Measurements from ENCODE around the gene PHF21A. TPM values are rescaled to one million over a fixed set of nuclear protein-coding genes. Genes with fewer than 3 reads are reported as not detected.

PHF21A gene
- total RNA-seq, 2 experiments from 2014 or later, result 36.2 to 40.4 TPM

- intact Hi-C loops (cut with micrococcal nuclease), result loop anchor here (10.0 kb wide), 2 partner anchors 112 to 182 kb away; no protein-coding TSS in a partner anchor
- H3K4me3 Mint-ChIP-seq, result peak overlapping the region; percentile 32
- H3K27me3 Mint-ChIP-seq, result no peaks in the 10 kb centered on the region
- CTCF ChIA-PET, result interaction anchor here (0.5 to 2.3 kb wide), 6 partner anchors 22 to 193 kb away, joined by 3 to 7 read pairs (median 3); no protein-coding TSS in a partner anchor
- POLR2A ChIA-PET, result interaction anchor here (0.6 to 0.7 kb wide), 2 partner anchors 11 to 671 kb away, joined by 3 read pairs; no protein-coding TSS in a partner anchor
- TF ChIP-seq, protein P1, sequence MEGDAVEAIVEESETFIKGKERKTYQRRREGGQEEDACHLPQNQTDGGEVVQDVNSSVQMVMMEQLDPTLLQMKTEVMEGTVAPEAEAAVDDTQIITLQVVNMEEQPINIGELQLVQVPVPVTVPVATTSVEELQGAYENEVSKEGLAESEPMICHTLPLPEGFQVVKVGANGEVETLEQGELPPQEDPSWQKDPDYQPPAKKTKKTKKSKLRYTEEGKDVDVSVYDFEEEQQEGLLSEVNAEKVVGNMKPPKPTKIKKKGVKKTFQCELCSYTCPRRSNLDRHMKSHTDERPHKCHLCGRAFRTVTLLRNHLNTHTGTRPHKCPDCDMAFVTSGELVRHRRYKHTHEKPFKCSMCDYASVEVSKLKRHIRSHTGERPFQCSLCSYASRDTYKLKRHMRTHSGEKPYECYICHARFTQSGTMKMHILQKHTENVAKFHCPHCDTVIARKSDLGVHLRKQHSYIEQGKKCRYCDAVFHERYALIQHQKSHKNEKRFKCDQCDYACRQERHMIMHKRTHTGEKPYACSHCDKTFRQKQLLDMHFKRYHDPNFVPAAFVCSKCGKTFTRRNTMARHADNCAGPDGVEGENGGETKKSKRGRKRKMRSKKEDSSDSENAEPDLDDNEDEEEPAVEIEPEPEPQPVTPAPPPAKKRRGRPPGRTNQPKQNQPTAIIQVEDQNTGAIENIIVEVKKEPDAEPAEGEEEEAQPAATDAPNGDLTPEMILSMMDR (IDR thresholded peaks at IDR 0.05), result no peak
- H3K36me3 Mint-ChIP-seq (ENCODE audit: low read depth), result peaks cover 2% of the 10 kb centered on the region
- DNase-seq (no peak), ATAC-seq (no peak)
- H3K4me1 Mint-ChIP-seq (ENCODE audit: low read depth), result peaks cover 30% of the 10 kb centered on the region
- H3K27ac Mint-ChIP-seq, result no peak overlapping the region
- H3K9me3 Mint-ChIP-seq, result no peaks in the 10 kb centered on the region
Measured at GRCh38 chr11:46122945-46123715, 1.9 kb upstream of the PHF21A start.

GRCh38 chr11:46121724-46122477 lies 647 bp upstream of the PHF21A start:
- Mint-ChIP-seq H3K4me3 (peak overlapping the region; percentile 79), H3K27ac (peak overlapping the region; percentile 90), H3K36me3 (ENCODE audit: low read depth) (peaks cover 2% of the 10 kb centered on the region), H3K27me3 (no peaks in the 10 kb centered on the region), H3K9me3 (no peaks in the 10 kb centered on the region), H3K4me1 (ENCODE audit: low read depth) (peaks cover 33% of the 10 kb centered on the region)
- TF ChIP-seq, protein P1 (IDR thresholded peaks at IDR 0.05), result no peak
- DNase-seq (peak; percentile 79), ATAC-seq (peak; percentile 47)
- POLR2A ChIA-PET, result interaction anchor here (0.5 kb wide), 1 partner anchor 105 kb away, joined by 3 read pairs; no protein-coding TSS in a partner anchor
- intact Hi-C loops (cut with micrococcal nuclease), result loop anchor here (10.0 kb wide), 2 partner anchors 113 to 183 kb away; no protein-coding TSS in a partner anchor
- CTCF ChIA-PET, result interaction anchor here (2.3 kb wide), 1 partner anchor 116 kb away, joined by 7 read pairs; no protein-coding TSS in a partner anchor

DNA sequence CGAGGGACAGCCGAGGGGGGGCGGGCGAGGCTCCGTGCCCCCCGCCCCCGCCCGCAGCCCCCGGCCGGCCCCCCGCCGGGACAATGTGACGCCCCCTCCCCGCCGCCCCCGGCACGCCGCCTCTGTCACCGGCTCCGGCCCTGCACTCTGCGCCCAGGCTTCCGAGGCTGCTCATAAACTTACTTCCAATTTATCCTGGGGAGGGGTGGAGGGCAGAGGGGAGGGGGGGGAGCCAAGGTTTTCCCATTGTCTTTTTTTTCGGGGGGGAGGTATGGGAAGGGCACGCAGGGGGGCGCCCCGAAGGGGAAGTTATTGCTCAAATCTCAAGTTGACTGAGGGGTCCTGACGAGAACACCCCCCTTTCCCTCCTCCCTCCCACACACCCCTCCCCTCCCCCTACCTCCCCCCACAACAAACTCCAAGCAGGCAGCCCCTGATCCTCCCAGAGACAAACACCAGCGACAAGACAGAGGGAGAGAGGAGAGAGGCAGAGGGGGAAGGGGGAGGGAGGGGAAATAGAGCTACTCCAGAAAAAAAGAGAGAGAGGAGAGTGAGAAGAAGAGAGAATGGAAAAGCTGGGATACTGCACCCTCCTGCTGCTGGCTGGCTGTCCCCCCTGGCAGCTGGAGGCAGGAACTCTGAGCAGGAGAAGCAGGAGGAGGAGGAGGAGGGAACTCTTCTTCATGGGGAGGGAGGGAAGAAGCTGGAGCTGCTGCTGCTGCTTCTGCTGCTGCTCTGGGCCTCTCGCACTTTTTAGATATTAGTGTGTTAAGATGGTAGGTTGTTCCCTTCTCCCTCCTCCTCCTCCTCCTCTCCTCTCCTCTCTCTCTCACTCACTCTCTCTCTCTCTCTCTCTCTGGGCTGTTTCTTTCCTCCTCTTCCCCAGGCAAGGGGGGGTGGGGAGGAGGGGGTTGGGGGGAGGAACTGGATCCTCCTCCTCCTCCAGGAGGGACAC lies 631 bp downstream of the PHF21A start:
- H3K27ac Mint-ChIP-seq, result peak overlapping the region; percentile 89
- no peaks in the 10 kb centered on the region for H3K27me3 Mint-ChIP-seq
- peak overlapping the region; percentile 87 for H3K4me3 Mint-ChIP-seq
- peaks cover 35% of the 10 kb centered on the region for H3K4me1 Mint-ChIP-seq (ENCODE audit: low read depth)
- ChIA-PET CTCF (interaction anchor here (1.1 kb wide), 1 partner anchor 19 kb away, joined by 3 read pairs; no protein-coding TSS in a partner anchor), POLR2A (no interaction called here)
- intact Hi-C loops (cut with micrococcal nuclease), result loop anchor here (10.0 kb wide), 2 partner anchors 114 to 184 kb away; no protein-coding TSS in a partner anchor
- H3K9me3 Mint-ChIP-seq, result no peaks in the 10 kb centered on the region
- peaks cover 2% of the 10 kb centered on the region for H3K36me3 Mint-ChIP-seq (ENCODE audit: low read depth)
- TF ChIP-seq, protein P1 (IDR thresholded peaks at IDR 0.05), result no peak
- DNase-seq (peak; percentile 48), ATAC-seq (peak; percentile 25)

- CTCF ChIA-PET, result interaction anchor here (1.0 to 2.2 kb wide), 4 partner anchors 8 to 155 kb away, joined by 3 to 11 read pairs (median 3); no protein-coding TSS in a partner anchor
- intact Hi-C loops (cut with micrococcal nuclease), result loop anchor here (10.0 kb wide), 2 partner anchors 115 to 185 kb away; no protein-coding TSS in a partner anchor
Measured at GRCh38 chr11:46119352-46120216, 1.7 kb downstream of the PHF21A start.

More at GRCh38 chr11:46119352-46120216, 1.7 kb downstream of the PHF21A start:
- H3K4me3 Mint-ChIP-seq, result peak overlapping the region; percentile 87
- ATAC-seq, result peak; percentile 43
- peaks cover 46% of the 10 kb centered on the region for H3K4me1 Mint-ChIP-seq (ENCODE audit: low read depth)
- peak overlapping the region; percentile 96 for H3K27ac Mint-ChIP-seq
- H3K27me3 Mint-ChIP-seq, result no peaks in the 10 kb centered on the region
- H3K9me3 Mint-ChIP-seq, result no peaks in the 10 kb centered on the region
- peak; percentile 80 for DNase-seq
- POLR2A ChIA-PET, result interaction anchor here (1.0 kb wide), 1 partner anchor 317 kb away, joined by 3 read pairs; no protein-coding TSS in a partner anchor
- peaks cover 2% of the 10 kb centered on the region for H3K36me3 Mint-ChIP-seq (ENCODE audit: low read depth)
- TF ChIP-seq, protein P1 (IDR thresholded peaks at IDR 0.05), result no peak

All from activated CD8-positive, alpha-beta T cell treated with anti-CD3 and anti-CD28 coated beads for 36 hours (primary cell).